GM18907 (cell line): ENCODE data around the gene NAP1L4.

Source experiments
- ATAC-seq: cut with Tn5 transposase; IDR thresholded peaks from one replicate; pipeline ENCODE4 v1.9.1; 2021; ENCODE audit warnings: mild to moderate bottlenecking, moderate library complexity; ENCODE audit not compliant: unreplicated experiment

The NAP1L4 gene

DNA sequence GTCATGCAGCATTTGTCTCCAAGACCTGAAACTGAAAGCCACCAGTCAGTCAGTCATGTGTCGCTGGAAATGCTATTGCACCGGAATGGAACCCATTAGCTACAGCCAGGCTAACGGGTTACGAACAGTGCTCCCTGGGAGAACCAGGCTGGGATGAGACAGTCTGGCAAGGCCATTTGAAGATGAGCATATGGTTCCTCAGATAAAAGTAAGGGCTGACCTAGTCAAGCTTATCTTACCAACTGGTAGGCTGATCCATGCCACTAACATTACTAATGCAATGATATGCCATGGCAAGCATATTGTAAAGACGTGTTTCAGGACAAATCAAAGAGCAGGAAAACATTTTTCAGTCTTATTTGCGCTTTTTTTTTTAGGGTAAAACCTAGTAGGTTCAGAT lies 28.4 kb downstream of the NAP1L4 start:
- no peak for ATAC-seq

DNA sequence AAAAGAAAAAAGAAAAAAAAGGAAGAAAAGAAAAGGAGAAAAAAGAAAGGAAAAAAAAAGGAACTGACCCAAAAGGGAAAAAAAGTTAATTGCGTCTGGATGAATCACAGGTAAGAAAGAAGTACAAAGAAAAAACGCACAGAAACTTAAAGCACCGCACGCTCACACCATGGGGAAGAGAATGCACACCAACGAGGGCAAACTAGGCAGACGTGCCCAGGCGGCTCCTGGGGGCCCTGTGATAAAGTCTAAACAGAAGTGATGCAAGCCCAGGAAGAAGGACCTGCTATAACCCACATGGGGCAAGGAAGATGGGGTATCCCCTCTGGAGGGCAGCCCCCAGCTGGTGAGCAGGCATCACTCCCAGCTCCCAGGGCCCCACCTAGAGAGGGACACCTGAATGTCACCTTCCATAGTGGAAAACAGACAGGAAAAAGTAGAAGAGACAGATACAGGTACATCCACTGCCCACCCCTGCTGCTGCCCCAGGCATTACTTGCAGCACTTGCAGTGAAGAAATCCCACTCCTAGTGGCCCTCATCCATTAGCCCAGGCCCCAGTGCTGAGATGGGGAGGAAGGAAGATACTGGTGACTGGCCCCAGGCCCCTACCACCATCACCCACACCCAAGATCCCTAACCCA lies 28.9 kb downstream of the NAP1L4 start:
- no peak for ATAC-seq

DNA sequence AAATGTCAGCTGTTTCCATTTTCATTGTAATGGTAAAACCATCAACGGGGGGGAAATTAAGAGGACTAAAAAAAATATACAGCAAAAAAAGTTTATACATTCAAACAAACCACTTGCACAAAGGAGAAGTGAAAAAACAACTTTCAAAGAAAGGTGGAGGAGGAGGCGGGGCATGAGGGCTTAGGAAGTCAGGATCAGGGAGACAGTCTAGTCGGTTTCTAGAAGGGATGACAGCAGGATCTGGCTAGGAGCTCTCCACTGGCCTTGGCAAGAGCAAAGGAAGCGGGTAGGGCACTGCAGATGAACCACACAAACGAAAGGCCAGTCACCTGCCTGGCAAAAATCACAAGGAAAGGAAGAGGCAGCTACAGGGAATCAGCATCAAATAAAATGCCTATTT lies 31.0 kb downstream of the NAP1L4 start:
- no peak for ATAC-seq

DNA sequence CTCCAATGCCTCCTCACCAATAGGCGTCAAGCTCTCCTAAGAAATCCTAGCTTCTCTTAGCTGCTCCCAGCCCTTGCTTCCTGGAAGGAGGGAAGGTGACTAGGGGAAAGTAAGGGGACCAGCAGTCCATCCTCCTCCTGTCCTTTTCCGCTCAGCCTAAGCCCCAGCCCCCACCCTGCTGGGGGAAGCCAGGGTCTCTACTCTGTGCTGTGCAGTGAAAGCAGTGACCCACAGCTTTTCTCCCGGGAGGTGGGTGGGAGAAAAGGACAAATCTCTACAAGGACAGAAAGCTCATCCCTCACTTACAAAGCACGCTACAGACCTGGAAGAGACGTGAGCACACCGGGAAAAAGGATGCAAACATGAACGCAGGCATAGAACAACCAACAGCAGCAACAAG lies 32.0 kb downstream of the NAP1L4 start:
- no peak for ATAC-seq

DNA sequence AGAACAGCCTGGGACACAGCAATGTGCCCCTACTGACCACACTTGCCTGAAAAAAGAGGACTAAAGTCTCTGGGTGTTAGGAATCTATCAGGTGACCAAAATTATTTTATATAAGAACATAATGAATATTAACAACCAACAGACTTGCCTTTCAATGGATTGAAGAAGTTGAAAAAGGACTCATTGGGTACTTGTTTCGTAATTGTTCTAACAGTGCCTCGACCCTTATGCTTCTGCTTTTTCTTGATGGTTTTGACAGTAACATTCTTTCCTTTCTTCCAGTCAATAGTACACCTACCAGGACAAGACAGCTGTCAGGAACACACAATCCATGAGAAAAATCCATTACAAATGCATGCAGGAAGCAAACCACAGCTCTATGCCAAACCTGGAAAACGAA lies 33.9 kb downstream of the NAP1L4 start:
- ATAC-seq = no peak

DNA sequence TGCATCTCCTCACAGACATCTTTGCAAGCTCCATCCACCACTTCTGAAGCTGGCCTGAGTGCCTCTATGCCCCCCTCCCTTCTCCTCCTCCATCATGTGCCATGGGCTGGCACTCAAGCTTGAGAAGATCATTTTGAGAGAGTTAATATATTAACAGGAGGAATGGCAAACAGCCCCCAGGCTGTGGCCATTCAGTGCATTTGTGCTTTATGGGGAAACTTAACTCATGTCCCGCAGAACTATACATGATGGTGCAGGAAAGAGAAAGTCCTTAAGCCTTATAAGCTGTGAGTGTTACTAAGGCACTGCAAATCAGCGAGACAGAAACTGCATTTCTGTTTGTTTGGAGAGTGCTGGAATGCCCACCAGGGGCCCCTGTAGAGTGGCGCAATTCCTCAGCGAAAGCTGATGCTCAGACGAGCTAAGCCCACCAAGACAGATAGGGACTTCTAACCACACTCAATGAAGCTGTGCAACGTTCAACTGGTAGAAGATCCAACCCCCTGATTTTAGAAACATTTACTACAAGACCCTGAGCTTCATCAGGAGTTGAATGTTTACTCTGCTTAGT lies 36.1 kb downstream of the NAP1L4 start:
- no peak for ATAC-seq

DNA sequence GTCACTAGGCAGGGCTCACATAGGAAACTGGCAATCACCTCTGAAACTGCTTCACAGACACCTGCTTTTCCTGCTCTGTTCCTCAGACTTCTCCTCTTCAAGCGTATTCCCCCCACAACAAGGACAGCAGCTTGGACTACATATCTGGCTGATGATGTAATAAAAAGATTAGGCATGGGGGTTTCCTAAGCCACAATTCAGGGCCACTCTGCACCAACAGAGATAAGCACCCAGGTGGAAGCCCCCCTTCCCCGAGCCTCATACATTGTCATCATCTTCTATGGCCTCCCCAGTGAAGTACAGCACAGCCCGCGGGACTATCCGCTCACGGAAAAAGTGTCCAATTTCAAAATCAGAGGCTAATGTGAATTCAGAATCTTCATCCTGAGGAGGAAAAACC lies 37.9 kb downstream of the NAP1L4 start:
- ATAC-seq = no peak

DNA sequence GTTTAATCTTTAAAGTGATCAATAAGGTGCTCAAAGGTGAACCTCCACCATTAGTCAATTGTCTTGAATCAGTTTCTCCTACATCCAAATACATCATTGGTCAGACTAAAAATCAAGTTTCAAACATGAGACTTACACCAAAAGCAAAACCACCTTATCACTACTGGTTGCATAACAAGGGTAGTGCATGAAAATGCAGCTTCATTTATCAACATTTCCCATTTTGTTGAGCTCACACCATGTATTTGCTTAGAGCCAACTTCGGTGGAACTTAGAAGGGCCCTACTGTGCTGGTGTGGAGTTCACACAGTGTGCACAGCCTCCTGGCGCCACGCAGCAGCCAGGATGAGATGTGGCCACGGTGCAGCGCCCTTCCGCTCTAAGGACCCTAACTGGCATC lies 39.8 kb downstream of the NAP1L4 start:
- ATAC-seq = no peak

DNA sequence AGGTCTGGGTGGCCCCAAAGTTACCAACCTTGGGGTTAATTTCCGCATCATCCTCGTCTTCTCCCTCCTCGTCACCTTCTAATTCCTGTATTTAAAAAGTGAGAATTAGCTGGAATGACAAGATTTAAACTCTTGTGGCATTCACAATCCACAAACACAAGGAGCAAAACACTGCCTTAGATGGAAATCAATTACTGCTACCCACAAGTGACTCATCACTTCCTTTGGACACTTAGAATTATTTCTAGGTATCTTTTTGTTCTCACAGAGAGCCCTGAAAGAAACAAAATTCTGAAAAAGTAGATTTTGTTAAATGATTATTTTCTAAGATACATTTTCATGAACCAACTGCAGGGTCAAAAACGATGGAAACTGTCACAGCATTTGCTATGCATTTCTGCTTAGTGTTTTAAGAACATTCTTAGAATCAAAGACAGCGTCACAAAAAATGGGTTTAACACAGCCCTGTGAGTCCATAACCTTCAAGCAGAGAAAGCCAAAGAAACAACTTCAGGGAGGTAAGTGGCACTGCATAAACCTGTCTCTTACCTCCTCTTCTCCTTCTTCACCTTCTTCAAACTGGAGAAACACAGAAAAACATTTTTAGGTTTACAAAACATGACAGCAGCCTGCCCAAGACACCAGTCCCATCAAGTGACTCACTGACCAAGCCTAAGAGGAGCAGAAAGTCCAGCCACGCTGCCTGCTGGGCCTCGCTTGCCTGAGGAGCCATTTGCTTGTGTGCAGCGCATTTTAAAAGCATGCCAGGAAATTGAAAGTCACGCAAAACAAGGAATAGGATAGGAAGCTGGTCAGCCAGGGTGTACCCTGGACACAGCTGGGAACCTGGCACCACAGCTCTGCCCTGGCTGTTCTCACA lies 40.7 kb downstream of the NAP1L4 start:
- ATAC-seq = no peak

DNA sequence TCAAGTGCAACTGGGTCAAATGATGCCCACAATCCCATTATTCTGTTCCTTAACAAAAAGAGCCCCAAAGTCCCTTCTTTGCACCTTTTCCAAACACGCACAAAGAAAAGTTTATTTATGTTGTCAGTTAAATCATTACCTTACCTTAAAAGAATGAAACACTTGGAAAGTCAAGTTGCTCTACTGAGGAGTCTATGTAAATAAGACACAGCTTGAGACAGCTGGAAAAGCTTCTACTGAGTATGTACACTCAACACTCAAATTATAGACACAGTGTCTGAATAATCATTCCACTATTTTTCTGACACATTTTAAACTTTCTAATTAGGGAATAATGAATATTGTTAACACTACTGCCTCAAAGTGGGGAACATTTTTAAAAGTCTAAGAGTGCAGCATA lies 41.3 kb downstream of the NAP1L4 start:
- no peak for ATAC-seq

DNA sequence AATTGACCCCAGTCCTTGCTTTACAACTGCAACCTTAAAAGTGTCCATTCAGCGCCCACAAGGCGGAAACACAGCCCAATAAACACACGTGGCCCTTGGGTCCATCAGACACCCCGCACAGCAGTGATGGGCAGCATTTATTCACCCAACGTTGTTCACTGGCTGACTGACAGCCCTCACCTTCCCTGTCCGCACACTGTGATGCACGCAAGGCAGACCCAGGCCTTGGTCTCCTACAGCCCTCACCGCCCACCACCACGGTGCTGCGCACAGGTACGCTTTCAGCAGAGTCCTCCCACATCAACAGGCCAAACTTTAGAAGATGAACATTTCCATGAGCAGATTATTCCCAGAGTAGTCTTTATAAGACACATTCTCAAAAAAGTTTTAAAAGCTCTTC lies 42.2 kb downstream of the NAP1L4 start:
- no peak for ATAC-seq

DNA sequence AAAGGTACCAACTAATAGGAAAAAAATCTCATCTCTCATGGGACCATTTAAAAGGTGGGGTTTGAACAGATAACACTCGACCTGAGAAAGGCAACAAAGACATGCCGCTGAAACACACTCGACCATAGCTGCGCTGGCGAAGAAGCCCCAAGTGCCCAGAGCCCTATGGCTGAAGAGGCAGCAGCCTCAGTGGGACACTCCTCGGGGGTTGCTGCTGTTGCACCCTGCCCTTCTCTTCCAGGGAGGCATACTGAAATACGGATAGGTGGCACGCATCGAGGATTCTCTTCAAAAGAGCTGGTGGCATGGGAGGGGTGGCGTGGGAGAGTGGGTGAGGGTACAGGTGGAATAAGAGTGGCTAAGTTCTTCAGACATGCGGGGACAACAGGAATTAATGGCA lies 44.4 kb downstream of the NAP1L4 start:
- ATAC-seq = no peak

DNA sequence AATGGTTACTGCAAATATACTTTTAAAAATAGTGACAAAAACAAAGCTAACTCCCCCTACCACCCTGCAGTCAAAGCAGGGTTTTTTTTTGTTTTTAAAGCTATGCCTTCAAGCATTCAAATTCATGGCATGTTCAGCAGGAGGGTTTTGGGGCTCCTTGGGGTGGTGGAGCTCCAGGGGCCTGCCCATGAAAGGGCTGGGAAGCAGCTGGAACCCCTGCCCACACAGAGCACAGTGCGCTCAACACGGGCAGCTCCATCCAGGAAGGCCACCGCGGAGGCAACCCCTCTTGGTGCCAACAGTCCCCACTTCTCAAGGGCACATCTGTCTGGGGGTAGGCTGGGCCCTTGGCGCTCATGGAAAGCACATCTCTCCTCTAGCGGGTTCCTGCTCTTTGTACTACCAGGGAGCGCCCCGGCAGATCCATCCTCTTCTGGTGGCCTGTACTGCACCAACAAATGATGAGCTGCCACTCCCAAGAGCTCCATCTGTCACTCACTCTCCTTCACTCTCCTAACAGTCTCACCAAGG lies 46.3 kb downstream of the NAP1L4 start:
- no peak for ATAC-seq

DNA sequence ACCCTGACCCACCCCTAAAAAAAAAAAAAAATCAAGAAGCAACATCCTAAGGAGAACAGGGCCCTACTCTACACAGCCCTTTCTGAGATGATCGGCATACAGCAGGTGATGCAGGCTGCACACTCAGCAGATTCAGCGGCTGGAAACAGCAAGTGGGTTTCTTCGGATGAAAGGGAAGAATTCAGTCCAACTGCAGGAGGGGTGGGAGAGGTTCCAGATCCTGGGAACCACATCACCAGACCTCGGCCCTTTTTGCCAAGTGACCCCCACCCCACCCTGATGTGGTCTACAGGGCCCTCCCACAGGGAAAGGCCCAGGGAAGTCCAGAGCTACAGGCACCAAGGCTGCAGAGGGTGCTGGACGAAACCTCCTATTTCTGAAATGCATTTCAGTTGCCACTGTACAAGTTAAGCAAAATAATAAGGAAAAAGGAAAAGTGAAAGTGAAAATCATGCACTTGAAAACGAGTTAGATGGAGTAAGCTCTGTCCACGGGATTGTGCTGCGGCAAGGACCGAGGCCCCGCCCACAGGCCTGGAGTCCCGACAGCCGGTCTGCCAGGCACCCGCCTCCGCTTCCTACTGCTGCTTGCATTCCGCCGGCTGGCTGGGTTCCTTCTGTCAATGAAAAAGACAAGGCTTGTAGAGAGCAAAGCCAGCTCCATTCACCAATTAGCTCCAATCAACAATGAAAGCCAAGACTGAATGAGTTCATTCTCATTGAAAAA lies 46.9 kb downstream of the NAP1L4 start:
- ATAC-seq = no peak

DNA sequence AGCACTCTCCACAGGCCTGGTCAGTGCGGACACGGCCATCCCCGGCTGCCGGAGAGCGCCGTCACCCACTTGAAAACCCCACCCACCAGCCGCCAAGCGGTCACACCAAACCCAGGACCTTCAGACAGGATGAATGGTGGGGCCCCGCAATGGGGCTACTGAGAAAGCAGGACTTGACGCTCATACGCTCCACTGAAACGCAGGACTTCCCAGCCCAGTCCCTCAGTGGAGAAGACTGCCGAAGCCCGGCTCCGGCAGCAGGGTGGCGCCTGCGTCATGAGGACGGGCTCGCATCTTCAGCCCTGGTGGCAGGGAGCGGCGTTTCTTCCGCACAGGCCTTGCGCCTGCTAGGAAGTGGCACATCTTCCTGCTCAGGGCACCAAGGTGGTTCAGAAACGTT lies 47.6 kb downstream of the NAP1L4 start:
- no peak for ATAC-seq

DNA sequence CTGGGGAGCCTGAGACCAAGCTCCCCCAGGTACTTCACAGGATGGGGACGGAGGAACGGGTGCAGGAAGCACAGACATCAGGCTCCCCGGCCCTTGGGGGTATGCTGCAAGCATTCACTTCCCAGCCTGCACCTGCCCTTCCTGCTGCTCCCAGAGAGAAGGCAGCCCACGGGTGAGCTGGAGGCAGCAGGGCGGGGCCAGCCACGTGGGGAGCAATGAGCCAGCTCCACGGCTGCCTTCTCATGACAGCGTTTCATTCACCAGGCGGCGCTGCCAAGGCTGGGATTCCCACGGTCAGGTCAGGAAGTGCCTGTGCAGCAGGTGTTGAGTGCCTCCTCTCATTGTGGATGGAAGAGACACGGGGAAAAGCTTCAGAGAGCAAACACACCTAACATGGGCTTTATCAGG lies 48.4 kb downstream of the NAP1L4 start:
- no peak for ATAC-seq

DNA sequence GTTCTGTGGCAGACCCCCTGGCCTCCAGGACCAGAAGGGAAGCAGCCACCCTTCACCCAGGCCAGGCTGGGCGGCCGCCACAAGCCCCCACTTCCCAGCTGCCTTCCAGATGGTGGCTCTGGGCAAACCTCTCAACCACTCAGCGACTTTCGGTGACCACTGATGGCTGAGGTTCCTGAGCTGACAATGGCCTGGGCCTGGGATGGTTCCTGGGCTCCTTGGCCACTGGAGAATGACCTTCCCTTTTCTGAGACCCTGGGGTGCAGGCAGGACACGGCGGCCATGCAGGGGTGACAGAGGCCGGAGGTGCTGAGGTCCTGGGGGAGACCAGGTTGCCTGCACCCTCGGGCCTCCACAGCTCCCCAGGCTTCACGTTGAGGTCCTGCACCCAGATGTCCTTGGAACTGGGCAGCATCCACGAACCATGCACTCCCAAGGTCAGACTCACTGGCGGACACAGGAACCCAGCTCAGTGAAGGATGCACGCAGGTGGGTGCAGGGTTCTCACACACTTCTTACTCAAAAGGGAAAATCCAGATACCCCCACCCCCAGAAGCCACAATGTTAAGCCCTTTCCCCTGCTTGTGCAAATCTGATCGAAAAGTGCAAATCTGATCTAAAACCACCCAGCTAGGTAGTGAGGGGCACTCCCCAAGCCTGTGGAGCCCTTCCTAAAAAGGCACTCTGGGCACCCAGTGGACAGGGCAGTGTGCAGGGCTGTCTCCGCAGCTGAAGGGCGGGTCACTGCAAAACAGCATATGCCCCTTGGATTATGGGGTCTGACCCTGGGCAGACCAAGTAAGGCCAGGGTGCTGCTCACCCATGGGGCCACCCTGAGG lies 49.0 kb downstream of the NAP1L4 start:
- no peak for ATAC-seq

DNA sequence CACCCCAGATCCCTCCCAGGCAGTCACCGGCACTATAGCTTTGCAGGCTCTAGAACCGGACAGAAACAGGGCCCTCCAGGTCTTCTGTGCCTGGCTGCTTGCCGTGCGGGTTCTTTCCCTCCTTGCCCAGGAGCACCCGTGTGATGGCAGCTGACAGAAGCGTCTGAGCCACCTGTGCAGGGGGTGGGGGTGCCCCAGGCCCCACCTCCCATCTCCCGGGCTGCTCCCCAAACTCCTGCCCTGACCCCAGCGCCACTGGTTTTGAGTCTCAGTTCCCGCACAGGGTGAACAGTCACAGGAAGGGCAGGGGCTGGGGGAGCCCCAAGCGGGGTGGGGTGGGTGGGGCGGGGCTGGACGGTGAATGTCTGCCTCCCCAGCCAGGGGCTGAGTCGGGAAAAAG lies 49.7 kb downstream of the NAP1L4 start:
- no peak for ATAC-seq

DNA sequence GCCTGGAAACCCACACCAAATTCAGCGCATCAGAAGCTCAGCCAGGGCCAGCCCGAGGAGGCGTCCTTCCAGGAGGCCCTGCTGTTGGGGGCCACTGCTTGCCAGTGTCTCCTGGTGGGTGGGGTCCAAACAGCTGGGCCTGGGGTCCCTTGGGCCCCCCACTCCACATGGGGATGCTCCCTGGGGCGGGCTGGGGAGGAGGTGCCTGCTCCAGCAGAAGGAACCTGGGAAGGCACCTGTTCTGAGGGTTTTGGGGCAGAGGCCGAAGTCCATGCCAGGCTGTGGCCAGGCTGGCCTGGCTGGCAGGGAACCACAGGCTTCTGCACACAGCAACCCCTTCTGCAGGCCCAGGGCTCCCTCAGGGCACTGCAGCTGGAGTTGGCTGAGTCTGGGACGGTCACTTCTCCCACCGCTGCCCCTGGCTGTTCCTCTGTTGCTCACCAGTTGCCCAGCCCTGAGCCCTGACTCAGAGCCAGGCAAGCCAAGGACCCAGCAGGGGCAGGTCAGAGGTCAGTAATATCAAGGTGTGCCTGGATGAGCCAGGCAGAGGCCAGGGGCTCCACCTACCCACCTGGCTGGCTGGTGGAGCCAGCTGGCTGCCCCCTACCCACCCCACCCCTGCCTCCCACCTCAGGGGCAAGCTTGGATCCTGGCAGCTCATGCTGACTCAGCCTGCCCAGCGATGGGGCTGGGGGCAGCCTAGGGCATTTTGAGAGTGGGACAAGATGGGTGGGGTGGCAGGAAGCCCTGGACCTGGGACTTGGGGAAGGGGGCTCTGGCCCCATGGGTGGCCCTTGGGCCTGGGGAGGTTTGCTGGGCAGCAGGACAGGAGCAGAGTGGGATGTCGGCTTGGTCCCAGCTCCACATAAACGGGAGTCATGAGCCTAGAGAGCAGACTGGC lies 51.0 kb downstream of the NAP1L4 start:
- no peak for ATAC-seq
